HCT116 (cell line): ENCODE measurements around the gene CLIC5. TPM values are rescaled to one million over a fixed set of nuclear protein-coding genes. Genes with fewer than 3 reads are reported as not detected.

Experiments
- ATAC-seq: fragments of 200-7000 bp; cut with Tn5 transposase; 2 replicates; pipeline ENCODE4 v1.9.1; 2020; ENCODE audit warnings: mild to moderate bottlenecking, moderate library complexity
- BruUV-seq: library from RNA; stranded (reverse); fragments of 400-500 nt; replicated peaks from 2 replicates; lab custom pipeline; 2021; lab: Mats Ljungman, UMichigan
- CTCF ChIA-PET: fragments of 300-600 bp; sonication (Branson Sonifier 250); formaldehyde crosslinking; loops from one replicate; lab custom pipeline; 2021; ENCODE audit warnings: antibody characterized with exemption; lab: Charles Lee
- POLR2A ChIA-PET: fragments of 300-600, 350-600 bp; sonication (Branson Sonifier 250); formaldehyde crosslinking; loops from one replicate; lab custom pipeline; 2021; ENCODE audit warnings: antibody characterized with exemption; lab: Charles Lee
- RAD21 ChIA-PET, 2 experiments: fragments of 300-600 bp; sonication (Branson Sonifier 250); formaldehyde crosslinking; loops; one replicate each; lab custom pipeline; 2023; ENCODE audit warnings: low total read pairs in 2 of 2; ENCODE audit not compliant: uncharacterized antibody in 2 of 2, unreplicated experiment in 2 of 2, low non-redundant PET in 1 of 2; lab: Charles Lee
- DNase-seq: peaks from one replicate; pipeline ENCODE4 v3.0.0-alpha.2; 2010; ENCODE audit warnings: low read depth, low spot score
- H2AFZ ChIP-seq: fragments of 200-600 bp; shearing (Covaris generic), sonication (generic); 2 replicates; pipeline ENCODE4 v1.6.1; 2017; ENCODE audit warnings: low read depth, mixed run types, mixed read lengths, antibody characterized with exemption, low read length; ENCODE audit not compliant: poor library complexity, severe bottlenecking
- H3K27ac ChIP-seq: 2 replicates; pipeline ENCODE4 v1.5.1; 2012; ENCODE audit warnings: low read depth, low read length
- H3K27me3 ChIP-seq: fragments of 200-600 bp; sonication (generic); 2 replicates; pipeline ENCODE4 v1.6.1; 2016; ENCODE audit warnings: mixed run types, low read length, mixed read lengths; ENCODE audit not compliant: insufficient read depth
- H3K36me3 ChIP-seq, 2 experiments: fragments of 200-500 bp in 1 of 2; fragments of 200-600 bp in 1 of 2; sonication (Bioruptor generic) in 1 of 2; sonication (generic) in 1 of 2; 2 replicates each; pipeline versions ENCODE4 v1.5.1 to v1.6.1; 2014 to 2016; ENCODE audit warnings: low read length in 2 of 2, inconsistent platforms in 1 of 2, mixed read lengths in 1 of 2, mixed run types in 1 of 2; ENCODE audit not compliant: insufficient read depth in 2 of 2, control insufficient read depth in 1 of 2
- H3K4me1 ChIP-seq, 2 experiments: fragments of 200-600 bp in 1 of 2; sonication (generic) in 1 of 2; 2 replicates each; pipeline versions ENCODE4 v1.5.1 to v1.6.1; 2012 to 2017; ENCODE audit warnings: low read length in 2 of 2, inconsistent platforms in 1 of 2, mild to moderate bottlenecking in 1 of 2, mixed read lengths in 1 of 2, mixed run types in 1 of 2, moderate library complexity in 1 of 2; ENCODE audit not compliant: insufficient read depth in 2 of 2, control insufficient read depth in 1 of 2
- H3K4me2 ChIP-seq: fragments of 200-600 bp; sonication (generic); 2 replicates; pipeline ENCODE4 v1.6.1; 2017; ENCODE audit warnings: mixed run types, low read length, mixed read lengths
- H3K4me3 ChIP-seq, 2 experiments: fragments of 200-600 bp in 1 of 2; sonication (generic) in 1 of 2; replicated peaks in 1 of 2; 2 replicates each; pipeline ENCODE4 v1.5.1; 2011 to 2016; ENCODE audit warnings: low read length in 2 of 2, control low read depth in 1 of 2, low read depth in 1 of 2, mild to moderate bottlenecking in 1 of 2, mixed read lengths in 1 of 2, mixed run types in 1 of 2
- H3K79me2 ChIP-seq: fragments of 200-600 bp; sonication (generic); 2 replicates; pipeline ENCODE4 v1.6.1; 2017; ENCODE audit warnings: mild to moderate bottlenecking, mixed run types, low read length, moderate library complexity, mixed read lengths; ENCODE audit not compliant: insufficient read depth
- H3K9ac ChIP-seq: fragments of 200-600 bp; sonication (generic); 2 replicates; pipeline ENCODE4 v1.6.1; 2016; ENCODE audit warnings: low read length, mixed read lengths
- H3K9me2 ChIP-seq: fragments of 200-600 bp; sonication (generic), shearing (Covaris generic); 2 replicates; pipeline ENCODE4 v1.6.1; 2017; ENCODE audit warnings: mixed run types, mild to moderate bottlenecking, moderate library complexity; ENCODE audit not compliant: insufficient read depth
- H3K9me3 ChIP-seq, 2 experiments: fragments of 200-500 bp in 1 of 2; fragments of 200-600 bp in 1 of 2; sonication (Bioruptor generic) in 1 of 2; sonication (generic) in 1 of 2; 2 replicates each; pipeline ENCODE4 v1.6.1; 2014 to 2017; ENCODE audit warnings: low read length in 2 of 2, mixed read lengths in 2 of 2, inconsistent platforms in 1 of 2, low read depth in 1 of 2, mild to moderate bottlenecking in 1 of 2, mixed run types in 1 of 2, moderate library complexity in 1 of 2; ENCODE audit not compliant: control insufficient read depth in 1 of 2, insufficient read depth in 1 of 2
- H4K20me1 ChIP-seq: fragments of 200-600 bp; sonication (generic), shearing (Covaris generic); 2 replicates; pipeline ENCODE4 v1.6.1; 2017; ENCODE audit warnings: mixed run types, mild to moderate bottlenecking, moderate library complexity; ENCODE audit not compliant: insufficient read depth
- EGR1 ChIP-seq: IDR thresholded peaks from 2 replicates; pipeline ENCODE4 v1.6.1; 2012; ENCODE audit warnings: low read depth
- ELF1 ChIP-seq: IDR thresholded peaks from 2 replicates; pipeline ENCODE4 v1.6.1; 2012; ENCODE audit warnings: low read depth, borderline replicate concordance
- JUND ChIP-seq: IDR thresholded peaks from 2 replicates; pipeline ENCODE4 v1.6.1; 2012
- RAD21 ChIP-seq: IDR thresholded peaks from 2 replicates; pipeline ENCODE4 v1.6.1; 2012; ENCODE audit warnings: low read depth, mild to moderate bottlenecking
- SP1 ChIP-seq: IDR thresholded peaks from 2 replicates; pipeline ENCODE4 v1.6.1; 2012; ENCODE audit warnings: low read depth
- ZFX ChIP-seq: fragments of 450-650 bp; IDR thresholded peaks from 2 replicates; pipeline ENCODE4 v1.6.1; 2017
- intact Hi-C: fragments of 100-400 bp; cut with micrococcal nuclease; formaldehyde crosslinking; loops from 2 replicates; pipeline ENCODE4 v1.10.0; 2022
- total RNA-seq: library from RNA; stranded (reverse); gene quantifications from one replicate; pipeline ENCODE4 v1.2.1, GENCODE V29; 2021; ENCODE audit not compliant: unreplicated experiment
- TF ChIP-seq, protein P1 (sequence below), 3 experiments: fragments of 200-600 bp in 1 of 3; sonication (generic) in 1 of 3; IDR thresholded peaks in 2 of 3; conservative IDR thresholded peaks in 1 of 3; 2 replicates each; pipeline ENCODE4 v1.5.1; 2012 to 2017; ENCODE audit warnings: low read depth in 2 of 3, low read length in 2 of 3, antibody characterized with exemption in 1 of 3, borderline replicate concordance in 1 of 3, control low read depth in 1 of 3, mild to moderate bottlenecking in 1 of 3, mixed read lengths in 1 of 3, mixed run types in 1 of 3, moderate library complexity in 1 of 3; ENCODE audit not compliant: insufficient read depth in 1 of 3

CLIC5 gene
- total RNA-seq, 1 experiment from 2014 or later, result 0.20 TPM

GRCh38 chr6:45930420-45931040 lies 85.1 kb downstream of the CLIC5 start:
- Histone ChIP-seq H3K9ac (no peak overlapping the region), H3K27ac (no peak overlapping the region), H3K9me2 (no peaks in the 10 kb centered on the region), H3K4me1 (peaks cover 0 to 4% of the 10 kb centered on the region in 2 experiments; a peak in 1 of 4 replicates), H3K79me2 (no peaks in the 10 kb centered on the region), H3K9me3 (no peaks in the 10 kb centered on the region), H2AFZ (peak overlapping the region; percentile 87), H3K27me3 (no peaks in the 10 kb centered on the region), H4K20me1 (no peaks in the 10 kb centered on the region), H3K4me3 (no peak overlapping the region), H3K4me2 (peak overlapping the region; percentile 39; the same call in 1 of the 2 replicates), H3K36me3 (no peaks in the 10 kb centered on the region)
- ChIA-PET POLR2A (no interaction called here), RAD21 (interaction anchor here in 1 of 2 experiments (1.1 to 1.4 kb wide), 2 partner anchors 290 to 480 kb away, joined by 3 to 6 read pairs; no protein-coding TSS in a partner anchor), CTCF (interaction anchor here (0.8 to 1.8 kb wide), 14 partner anchors 8 to 1455 kb away, joined by 3 to 17 read pairs (median 4); no protein-coding TSS in a partner anchor)
- intact Hi-C loops, result loop anchor here (1.0 to 5.0 kb wide), 3 partner anchors 157 to 1061 kb away; no protein-coding TSS in a partner anchor
- no TSS peak for BruUV-seq
- TF ChIP-seq JUND (no peak), SP1 (no peak), ZFX (no peak), ELF1 (no peak), RAD21 (peak; percentile 88), EGR1 (no peak)
- TF ChIP-seq, protein P1, sequence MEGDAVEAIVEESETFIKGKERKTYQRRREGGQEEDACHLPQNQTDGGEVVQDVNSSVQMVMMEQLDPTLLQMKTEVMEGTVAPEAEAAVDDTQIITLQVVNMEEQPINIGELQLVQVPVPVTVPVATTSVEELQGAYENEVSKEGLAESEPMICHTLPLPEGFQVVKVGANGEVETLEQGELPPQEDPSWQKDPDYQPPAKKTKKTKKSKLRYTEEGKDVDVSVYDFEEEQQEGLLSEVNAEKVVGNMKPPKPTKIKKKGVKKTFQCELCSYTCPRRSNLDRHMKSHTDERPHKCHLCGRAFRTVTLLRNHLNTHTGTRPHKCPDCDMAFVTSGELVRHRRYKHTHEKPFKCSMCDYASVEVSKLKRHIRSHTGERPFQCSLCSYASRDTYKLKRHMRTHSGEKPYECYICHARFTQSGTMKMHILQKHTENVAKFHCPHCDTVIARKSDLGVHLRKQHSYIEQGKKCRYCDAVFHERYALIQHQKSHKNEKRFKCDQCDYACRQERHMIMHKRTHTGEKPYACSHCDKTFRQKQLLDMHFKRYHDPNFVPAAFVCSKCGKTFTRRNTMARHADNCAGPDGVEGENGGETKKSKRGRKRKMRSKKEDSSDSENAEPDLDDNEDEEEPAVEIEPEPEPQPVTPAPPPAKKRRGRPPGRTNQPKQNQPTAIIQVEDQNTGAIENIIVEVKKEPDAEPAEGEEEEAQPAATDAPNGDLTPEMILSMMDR (IDR thresholded peaks at IDR 0.05 in 2 of 3, conservative IDR thresholded peaks at IDR 0.05 in 1 of 3; ENCODE audit: borderline replicate concordance in 1 of 3, insufficient read depth in 1 of 3, low read depth in 2 of 3, low read length in 2 of 3), result peak; percentile 67 to 99 (median 94); a peak in 5 of 6 replicates
- ATAC-seq, result peak; percentile 92
- DNase-seq, result peak; percentile 54
